Bronchial epithelial cell (primary cell): ENCODE measurements around the gene MAPT. TPM values are rescaled to one million over a fixed set of nuclear protein-coding genes. Genes with fewer than 3 reads are reported as not detected.

ENCODE experiments used
- DNase-seq: peaks from one replicate; pipeline ENCODE4 v3.0.0-alpha.2; 2010; ENCODE audit warnings: low read depth
- FAIRE-seq: peaks from 2 replicates; lab custom pipeline; 2011; peaks lifted over from hg19 to GRCh38; lab: Jason Lieb, UNC
- H3K27me3 ChIP-seq: 2 replicates; pipeline ENCODE4 v1.5.1; 2011; ENCODE audit warnings: low read length; ENCODE audit not compliant: control insufficient read depth, insufficient read depth
- H3K36me3 ChIP-seq: 2 replicates; pipeline ENCODE4 v1.5.1; 2011; ENCODE audit warnings: low read length; ENCODE audit not compliant: control insufficient read depth, insufficient read depth
- H3K4me3 ChIP-seq: 2 replicates; pipeline ENCODE4 v1.5.1; 2011; ENCODE audit warnings: mild to moderate bottlenecking, low read depth, low read length, control low read depth
- total RNA-seq: library from RNA; depleted of rRNA; stranded (reverse); fragments of >200 nt; gene quantifications from 2 replicates; pipeline ENCODE4 v1.2.1, GENCODE V29; 2014
- TF ChIP-seq, protein P1 (sequence below): IDR thresholded peaks from 2 replicates; pipeline ENCODE4 v1.5.1; 2011; ENCODE audit warnings: mild to moderate bottlenecking, moderate library complexity, low read length, control low read depth, inconsistent platforms; ENCODE audit not compliant: insufficient read depth, severe bottlenecking

Gene MAPT
- total RNA-seq, 1 donor from 2014 or later = 0.26 TPM

DNA sequence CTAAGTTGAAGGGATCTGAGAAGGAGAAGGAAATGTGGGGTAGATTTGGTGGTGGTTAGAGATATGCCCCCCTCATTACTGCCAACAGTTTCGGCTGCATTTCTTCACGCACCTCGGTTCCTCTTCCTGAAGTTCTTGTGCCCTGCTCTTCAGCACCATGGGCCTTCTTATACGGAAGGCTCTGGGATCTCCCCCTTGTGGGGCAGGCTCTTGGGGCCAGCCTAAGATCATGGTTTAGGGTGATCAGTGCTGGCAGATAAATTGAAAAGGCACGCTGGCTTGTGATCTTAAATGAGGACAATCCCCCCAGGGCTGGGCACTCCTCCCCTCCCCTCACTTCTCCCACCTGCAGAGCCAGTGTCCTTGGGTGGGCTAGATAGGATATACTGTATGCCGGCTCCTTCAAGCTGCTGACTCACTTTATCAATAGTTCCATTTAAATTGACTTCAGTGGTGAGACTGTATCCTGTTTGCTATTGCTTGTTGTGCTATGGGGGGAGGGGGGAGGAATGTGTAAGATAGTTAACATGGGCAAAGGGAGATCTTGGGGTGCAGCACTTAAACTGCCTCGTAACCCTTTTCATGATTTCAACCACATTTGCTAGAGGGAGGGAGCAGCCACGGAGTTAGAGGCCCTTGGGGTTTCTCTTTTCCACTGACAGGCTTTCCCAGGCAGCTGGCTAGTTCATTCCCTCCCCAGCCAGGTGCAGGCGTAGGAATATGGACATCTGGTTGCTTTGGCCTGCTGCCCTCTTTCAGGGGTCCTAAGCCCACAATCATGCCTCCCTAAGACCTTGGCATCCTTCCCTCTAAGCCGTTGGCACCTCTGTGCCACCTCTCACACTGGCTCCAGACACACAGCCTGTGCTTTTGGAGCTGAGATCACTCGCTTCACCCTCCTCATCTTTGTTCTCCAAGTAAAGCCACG is 133.0 kb downstream of the MAPT start:
- no peaks in the 10 kb centered on the region for H3K27me3 ChIP-seq
- peak; percentile 52 for FAIRE-seq
- TF ChIP-seq, protein P1, sequence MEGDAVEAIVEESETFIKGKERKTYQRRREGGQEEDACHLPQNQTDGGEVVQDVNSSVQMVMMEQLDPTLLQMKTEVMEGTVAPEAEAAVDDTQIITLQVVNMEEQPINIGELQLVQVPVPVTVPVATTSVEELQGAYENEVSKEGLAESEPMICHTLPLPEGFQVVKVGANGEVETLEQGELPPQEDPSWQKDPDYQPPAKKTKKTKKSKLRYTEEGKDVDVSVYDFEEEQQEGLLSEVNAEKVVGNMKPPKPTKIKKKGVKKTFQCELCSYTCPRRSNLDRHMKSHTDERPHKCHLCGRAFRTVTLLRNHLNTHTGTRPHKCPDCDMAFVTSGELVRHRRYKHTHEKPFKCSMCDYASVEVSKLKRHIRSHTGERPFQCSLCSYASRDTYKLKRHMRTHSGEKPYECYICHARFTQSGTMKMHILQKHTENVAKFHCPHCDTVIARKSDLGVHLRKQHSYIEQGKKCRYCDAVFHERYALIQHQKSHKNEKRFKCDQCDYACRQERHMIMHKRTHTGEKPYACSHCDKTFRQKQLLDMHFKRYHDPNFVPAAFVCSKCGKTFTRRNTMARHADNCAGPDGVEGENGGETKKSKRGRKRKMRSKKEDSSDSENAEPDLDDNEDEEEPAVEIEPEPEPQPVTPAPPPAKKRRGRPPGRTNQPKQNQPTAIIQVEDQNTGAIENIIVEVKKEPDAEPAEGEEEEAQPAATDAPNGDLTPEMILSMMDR = no peak
- H3K4me3 ChIP-seq = no peak overlapping the region
- peaks cover 13% of the 10 kb centered on the region for H3K36me3 ChIP-seq
- DNase-seq = no peak

DNA sequence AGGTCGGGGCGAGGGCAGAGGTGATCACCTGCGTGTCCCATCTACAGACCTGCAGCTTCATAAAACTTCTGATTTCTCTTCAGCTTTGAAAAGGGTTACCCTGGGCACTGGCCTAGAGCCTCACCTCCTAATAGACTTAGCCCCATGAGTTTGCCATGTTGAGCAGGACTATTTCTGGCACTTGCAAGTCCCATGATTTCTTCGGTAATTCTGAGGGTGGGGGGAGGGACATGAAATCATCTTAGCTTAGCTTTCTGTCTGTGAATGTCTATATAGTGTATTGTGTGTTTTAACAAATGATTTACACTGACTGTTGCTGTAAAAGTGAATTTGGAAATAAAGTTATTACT is 133.6 kb downstream of the MAPT start:
- no peaks in the 10 kb centered on the region for H3K27me3 ChIP-seq
- DNase-seq (no peak), FAIRE-seq (no peak)
- H3K4me3 ChIP-seq = no peak overlapping the region
- TF ChIP-seq, protein P1 = no peak
- peaks cover 16% of the 10 kb centered on the region for H3K36me3 ChIP-seq

DNA sequence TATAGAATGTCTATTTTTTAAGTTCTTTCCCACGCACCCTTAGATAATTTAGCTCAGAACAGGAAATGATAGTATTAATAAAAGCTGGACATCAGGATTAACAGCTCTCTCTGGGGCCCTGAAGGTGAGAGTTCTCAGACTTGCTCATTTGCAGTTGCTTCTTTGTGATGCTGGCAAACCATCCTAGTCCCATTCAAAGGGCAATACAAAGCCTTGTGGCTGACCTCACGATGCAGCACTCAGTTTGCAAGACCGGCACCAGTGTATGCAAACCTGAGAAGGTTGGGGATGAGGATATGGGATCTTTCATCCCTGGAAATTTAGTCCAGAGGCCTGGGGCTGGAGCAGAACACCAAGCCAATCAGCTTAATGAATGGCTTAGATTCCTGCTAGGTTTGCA is 134.0 kb downstream of the MAPT start:
- TF ChIP-seq, protein P1 = no peak
- no peak overlapping the region for H3K4me3 ChIP-seq
- H3K36me3 ChIP-seq = peaks cover 18% of the 10 kb centered on the region
- DNase-seq = no peak
- FAIRE-seq = no peak
- no peaks in the 10 kb centered on the region for H3K27me3 ChIP-seq

DNA sequence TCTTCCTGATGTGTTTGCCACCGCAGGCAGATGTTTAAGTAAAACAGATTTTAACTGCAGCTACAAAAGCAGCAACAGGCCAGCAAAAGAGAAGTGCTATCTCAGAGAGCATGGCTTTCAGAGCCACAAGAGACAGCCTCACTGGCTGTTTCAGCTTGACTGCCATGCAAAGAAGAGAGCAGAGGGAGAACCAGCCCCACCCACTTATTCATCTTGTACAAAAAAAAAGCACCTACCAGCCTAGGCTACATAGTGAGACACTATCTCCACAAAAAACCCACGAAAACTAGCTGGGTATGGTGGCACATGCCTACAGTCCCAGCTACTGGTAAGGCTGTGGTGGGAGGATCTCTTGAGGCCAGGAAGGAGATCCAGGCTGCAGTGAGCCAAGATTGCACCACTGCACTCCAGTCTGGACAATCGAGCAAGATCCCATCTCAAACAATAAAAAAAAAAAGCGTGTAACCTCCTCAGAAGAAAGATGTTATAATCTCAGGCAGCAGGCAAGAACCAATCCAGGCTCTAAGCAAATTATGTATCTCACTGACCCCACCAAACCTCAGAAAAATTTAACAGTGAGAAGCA is 134.7 kb downstream of the MAPT start:
- TF ChIP-seq, protein P1 = no peak
- H3K27me3 ChIP-seq = no peaks in the 10 kb centered on the region
- FAIRE-seq (no peak), DNase-seq (no peak)
- peaks cover 22% of the 10 kb centered on the region for H3K36me3 ChIP-seq
- no peak overlapping the region for H3K4me3 ChIP-seq

DNA sequence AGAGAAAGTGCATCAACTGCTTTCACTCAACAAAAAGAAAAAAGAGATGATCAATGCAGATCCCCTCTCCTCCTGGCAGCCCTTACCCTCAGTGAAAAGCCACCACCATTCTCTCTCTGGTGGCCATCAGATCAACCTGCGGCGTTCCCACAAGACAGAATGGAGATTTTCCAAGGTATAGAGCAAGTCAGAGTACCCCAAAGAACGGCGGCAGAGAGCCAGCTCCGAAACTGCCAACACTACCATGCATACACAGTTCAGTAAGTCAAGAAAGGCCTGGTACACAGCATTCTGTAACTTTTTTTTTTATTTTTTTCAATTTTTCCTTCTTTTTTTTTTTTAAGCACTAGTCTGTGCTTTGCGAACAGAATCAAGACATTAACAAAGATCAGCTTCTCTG is 135.3 kb downstream of the MAPT start:
- Histone ChIP-seq H3K27me3 (no peaks in the 10 kb centered on the region), H3K36me3 (peaks cover 24% of the 10 kb centered on the region), H3K4me3 (no peak overlapping the region)
- no peak for FAIRE-seq
- TF ChIP-seq, protein P1 = no peak
- no peak for DNase-seq
